Activated CD4-positive, alpha-beta T cell treated with anti-CD3 and anti-CD28 coated beads, Interleukin-2, Interleukin-4, amounts not matched to agents 100 ng/mL and 50 ng/mL, durations not matched to agents 16 hours and 8 hours (primary cell): Measurements from ENCODE around the gene MRPS6.

Source experiments
- DNase-seq: peaks from one replicate; pipeline ENCODE4 v3.0.0-alpha.2; 2020; ENCODE audit warnings: low spot score

The MRPS6 gene

GRCh38 chr21:34133392-34133791 is 60.0 kb downstream of the MRPS6 start:
- DNase-seq, result no peak

GRCh38 chr21:34133802-34134201 is 60.4 kb downstream of the MRPS6 start:
- DNase-seq, result no peak

- no peak for DNase-seq
Measured at GRCh38 chr21:34135330-34135729, 62.0 kb downstream of the MRPS6 start.

GRCh38 chr21:34141373-34141772 is 68.0 kb downstream of the MRPS6 start:
- DNase-seq, result no peak

- no peak for DNase-seq
Measured at GRCh38 chr21:34143685-34144182, 70.4 kb downstream of the MRPS6 start.

- DNase-seq, result no peak
Measured at GRCh38 chr21:34144224-34144623, 70.8 kb downstream of the MRPS6 start.

- no peak for DNase-seq
Measured at GRCh38 chr21:34147792-34148418, 74.5 kb downstream of the MRPS6 start.

GRCh38 chr21:34148419-34148804 is 75.0 kb downstream of the MRPS6 start:
- no peak for DNase-seq

GRCh38 chr21:34148826-34149558 is 75.6 kb downstream of the MRPS6 start:
- no peak for DNase-seq

- no peak for DNase-seq
Measured at GRCh38 chr21:34152500-34152899, 79.1 kb downstream of the MRPS6 start.

GRCh38 chr21:34154878-34155277 is 81.5 kb downstream of the MRPS6 start:
- DNase-seq, result peak; percentile 21

- no peak for DNase-seq
Measured at GRCh38 chr21:34156957-34157356, 83.6 kb downstream of the MRPS6 start.

- DNase-seq, result no peak
Measured at GRCh38 chr21:34157521-34157920, 84.1 kb downstream of the MRPS6 start.

GRCh38 chr21:34158866-34159835 is 85.8 kb downstream of the MRPS6 start:
- DNase-seq, result no peak

- DNase-seq, result no peak
Measured at GRCh38 chr21:34166468-34166867, 93.1 kb downstream of the MRPS6 start.

GRCh38 chr21:34170886-34171285 is 97.5 kb downstream of the MRPS6 start:
- DNase-seq, result no peak

GRCh38 chr21:34174470-34174869 is 101.1 kb downstream of the MRPS6 start:
- DNase-seq, result no peak

- DNase-seq, result no peak
Measured at GRCh38 chr21:34176448-34176847, 103.1 kb downstream of the MRPS6 start.

GRCh38 chr21:34177919-34178567 is 104.7 kb downstream of the MRPS6 start:
- no peak for DNase-seq

- no peak for DNase-seq
Measured at GRCh38 chr21:34179204-34179935, 106.0 kb downstream of the MRPS6 start.

GRCh38 chr21:34180407-34180806 is 107.0 kb downstream of the MRPS6 start:
- DNase-seq, result no peak
